GM18873 (cell line): Measurements from ENCODE around the gene LMO4.

Experiments used
- ATAC-seq: cut with Tn5 transposase; IDR thresholded peaks from one replicate; pipeline ENCODE4 v1.9.1; 2021; ENCODE audit warnings: mild to moderate bottlenecking, moderate library complexity, moderate number of reproducible peaks; ENCODE audit not compliant: unreplicated experiment, low FRiP score

LMO4 gene

DNA sequence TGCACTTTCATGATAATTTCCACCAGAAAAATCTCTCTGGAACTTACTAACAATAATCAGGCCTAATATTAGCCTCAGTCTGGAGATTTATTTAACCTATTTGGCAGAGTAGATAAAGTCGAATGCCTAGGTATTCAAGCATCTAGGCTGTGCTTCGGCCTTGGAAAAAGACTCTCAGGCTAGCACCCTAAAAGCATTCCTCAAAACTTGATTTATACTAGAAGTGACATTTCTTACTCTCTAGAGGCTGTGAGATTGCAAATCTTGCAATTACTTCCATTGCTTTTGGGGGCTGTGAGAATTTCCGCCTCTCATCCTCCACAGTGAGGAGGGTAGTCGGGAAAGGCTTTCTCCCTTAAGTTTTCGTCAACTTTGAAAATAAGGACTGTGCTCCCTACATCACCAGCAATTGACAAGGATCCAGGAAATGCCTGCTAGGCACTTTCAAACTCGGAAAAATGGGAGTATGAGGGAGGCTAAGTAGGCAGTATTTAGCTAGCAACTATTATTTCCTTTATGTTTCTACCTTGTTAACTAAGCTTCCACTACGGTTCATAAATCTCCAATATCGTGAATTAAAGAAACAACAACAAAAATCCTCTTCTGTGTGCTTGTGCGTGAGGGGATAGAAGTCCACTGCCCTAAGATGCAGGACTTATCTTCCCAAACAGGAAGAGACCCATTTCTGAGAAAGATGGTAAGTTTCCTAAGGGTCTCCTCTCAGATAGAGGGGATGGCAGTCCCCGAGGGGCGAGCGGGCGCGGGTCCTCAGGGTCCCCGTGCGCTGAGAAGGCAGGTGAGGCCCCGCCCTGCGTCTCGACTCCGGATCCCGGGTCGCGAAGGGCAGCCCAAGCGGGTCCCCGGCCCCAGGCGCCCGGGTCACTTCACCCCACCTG, 1.1 kb upstream of the LMO4 start:
- ATAC-seq = peak; percentile 0

DNA sequence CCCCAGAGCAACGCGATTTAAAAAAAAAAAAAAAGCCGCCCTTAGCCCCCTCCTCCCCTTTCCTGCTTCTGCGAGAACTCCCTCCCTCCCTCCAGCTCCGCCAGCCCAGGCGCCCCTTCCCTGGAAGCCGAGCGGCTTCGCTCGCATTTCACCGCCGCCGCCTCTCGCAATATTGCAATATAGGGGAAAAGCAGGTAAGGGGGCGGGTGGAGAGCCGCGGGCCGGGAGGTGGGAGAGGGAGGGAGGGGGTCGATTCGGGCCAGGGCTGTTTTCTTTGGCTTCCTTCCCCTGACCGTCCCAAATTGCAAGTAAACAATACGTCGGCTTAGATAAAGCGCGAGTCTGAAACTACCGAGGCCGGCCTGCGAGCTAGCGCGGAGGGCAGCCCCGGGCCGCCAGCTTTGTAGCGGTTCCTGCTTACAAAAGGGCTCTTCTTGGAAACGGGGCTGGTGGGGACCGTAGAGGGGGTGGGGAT, 408 bp downstream of the LMO4 start:
- ATAC-seq = no peak

GRCh38 chr1:87329526-87330056, 911 bp downstream of the LMO4 start:
- ATAC-seq = no peak

- no peak for ATAC-seq
Measured at GRCh38 chr1:87330057-87330884, 1.6 kb downstream of the LMO4 start.

DNA sequence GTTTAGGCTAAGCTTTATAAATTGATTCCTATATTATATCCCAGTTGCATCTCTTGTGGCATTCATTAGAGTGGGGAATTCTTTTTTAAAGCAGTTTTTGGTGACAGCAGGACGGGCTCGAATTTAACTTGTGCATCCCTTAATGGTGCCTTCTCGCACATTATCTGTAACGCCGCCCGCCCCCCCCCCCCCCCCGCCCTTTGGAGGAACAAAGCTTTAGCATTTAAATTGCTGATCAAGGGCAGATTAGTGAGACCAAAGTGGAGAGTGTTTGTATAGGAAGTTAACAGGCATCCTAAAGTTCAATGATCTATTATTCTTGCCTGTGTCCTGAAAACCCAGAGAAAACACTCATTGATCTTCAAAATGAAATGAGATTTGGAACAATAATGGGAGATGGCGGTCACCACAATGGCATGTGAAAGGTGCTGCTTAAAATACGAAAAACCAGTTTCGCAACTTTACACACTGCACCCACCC, 2.2 kb downstream of the LMO4 start:
- ATAC-seq = no peak

DNA sequence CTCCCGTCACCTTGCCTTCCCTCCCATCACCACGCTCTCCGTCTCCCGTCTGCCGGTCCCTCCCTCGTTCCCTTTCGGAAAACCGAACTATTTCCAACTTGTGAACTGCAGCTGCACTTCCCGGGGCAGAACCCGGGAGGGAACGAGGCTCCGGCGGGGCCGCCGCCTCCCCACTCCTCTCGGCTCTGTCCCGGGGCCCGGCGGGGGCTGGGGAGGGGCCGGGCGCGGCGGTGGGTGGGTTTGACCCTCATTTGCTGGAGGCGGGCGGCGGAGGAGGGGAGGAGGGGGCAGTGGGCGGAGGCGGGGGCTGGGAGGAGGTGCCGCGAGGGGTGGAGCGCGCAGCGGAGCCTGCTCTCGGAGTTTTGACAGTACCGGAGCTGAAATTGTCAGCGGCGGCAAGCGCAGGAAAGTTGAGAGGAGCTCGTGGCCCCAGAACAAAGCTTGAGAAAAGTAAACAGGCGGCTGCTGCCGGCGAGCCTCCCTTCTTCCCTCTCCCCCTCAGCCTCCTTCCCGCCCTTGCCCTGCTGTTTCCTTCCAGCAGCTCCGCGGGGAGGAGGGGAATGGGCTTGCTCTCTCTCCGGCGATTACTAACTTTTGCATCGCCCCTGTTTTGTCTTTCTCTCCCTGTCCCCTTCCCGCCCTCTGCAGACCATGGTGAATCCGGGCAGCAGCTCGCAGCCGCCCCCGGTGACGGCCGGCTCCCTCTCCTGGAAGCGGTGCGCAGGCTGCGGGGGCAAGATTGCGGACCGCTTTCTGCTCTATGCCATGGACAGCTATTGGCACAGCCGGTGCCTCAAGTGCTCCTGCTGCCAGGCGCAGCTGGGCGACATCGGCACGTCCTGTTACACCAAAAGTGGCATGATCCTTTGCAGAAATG, 2.9 kb downstream of the LMO4 start:
- ATAC-seq = no peak

DNA sequence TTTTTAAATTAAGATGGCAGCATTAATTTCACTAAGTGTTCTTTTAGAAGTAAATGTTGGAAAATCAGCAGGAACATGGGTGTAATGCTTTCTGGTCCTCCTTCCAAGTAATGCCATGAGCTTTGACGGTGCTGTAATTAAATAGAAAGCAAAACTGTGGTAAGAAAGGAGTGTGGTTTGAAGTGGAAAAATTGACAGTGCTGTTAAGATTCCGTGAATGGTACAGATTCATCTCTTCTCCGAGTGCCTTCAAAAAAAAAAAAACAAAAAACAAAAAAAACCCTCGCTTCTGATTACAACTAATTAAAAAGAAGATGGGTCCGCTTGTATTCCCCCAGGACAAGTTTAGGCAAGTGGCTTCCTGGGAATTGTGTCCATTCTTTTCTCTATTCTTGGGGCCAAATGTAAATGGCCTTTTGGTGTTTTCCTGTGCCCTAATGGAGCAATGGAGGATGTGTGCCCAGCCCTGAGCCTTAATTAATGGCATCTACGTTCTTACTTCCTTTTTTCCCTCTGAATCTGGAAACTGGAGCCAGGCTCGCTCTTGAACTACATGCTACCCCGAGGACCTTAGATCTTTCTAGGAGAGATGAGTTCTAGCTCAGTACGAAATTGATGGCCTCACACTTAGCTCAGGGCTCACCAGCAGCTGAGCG, 5.1 kb downstream of the LMO4 start:
- ATAC-seq = no peak

DNA sequence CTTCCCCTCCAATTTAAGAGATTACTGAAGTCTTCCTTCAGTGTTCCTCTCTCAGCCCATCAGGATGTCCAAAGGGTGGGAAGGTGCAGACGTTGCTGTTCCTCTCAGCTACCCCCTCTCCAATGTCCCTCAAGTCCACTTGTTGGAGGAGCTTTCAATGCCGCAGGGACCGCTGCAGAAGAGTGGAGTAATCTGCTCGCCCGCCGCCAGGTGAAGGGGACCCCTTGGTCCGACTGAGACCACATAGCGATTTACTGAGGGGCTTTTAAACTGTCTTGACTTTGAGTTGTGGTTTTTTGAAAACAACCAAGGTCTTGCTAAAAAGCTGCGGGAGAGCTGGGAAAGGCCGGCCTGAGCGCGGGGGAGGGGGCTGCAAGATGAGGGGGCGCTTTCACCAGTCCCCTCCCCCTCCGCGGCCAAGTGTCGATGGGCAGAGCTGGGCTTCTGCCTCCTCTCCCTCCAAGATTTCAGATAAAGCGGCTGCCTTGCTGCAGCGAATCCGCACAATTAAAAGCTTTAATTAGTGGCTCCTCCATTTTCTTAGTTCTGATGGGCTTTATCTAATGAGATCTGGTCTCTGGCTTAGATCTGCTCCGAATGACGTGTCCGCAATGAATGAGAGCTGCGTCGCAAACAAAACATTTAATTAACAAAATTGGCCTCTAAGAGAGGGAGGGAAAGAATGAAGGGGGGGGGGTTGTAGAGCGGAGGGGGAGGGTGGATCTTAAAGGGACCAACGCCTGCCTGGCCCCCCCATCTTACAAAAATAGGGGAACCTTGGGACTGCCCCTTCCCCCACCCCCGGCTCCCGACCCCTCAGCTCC, 5.9 kb downstream of the LMO4 start:
- ATAC-seq = no peak

DNA sequence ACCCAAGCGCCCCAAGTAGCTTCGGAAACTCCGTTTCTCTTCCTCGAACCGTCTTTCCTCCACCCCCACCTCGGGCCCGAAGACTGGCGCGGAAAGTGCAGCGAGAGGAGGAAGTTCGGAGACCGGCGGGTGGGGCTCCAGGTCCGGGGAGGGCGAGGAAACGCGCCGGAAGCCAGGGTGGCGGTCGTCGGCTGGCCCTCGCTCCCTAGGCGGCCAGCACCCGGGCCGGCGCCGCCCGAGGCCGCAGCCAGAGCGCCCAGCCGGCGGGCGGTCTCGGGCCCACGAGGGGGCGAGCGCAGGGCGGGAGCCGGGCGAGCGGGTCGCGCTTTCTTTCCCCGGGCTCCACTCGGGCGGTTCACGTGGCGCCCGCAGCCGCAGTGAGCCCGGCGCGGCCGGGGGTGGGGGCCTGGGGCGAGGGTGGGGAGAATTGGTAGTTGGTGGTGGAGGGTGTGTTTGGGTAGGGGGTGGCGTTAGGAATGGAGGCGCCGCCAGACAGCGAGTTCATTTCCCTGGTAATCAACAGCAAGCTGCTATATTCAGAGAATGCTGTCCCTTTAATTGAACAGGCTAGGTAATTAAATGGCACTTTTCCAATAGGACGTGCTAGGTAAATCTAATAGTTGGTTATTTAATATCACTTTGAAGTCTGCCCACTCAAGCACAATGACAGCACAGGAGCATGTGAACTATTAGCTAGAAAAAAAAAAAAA, 6.7 kb downstream of the LMO4 start:
- peak; percentile 34 for ATAC-seq

DNA sequence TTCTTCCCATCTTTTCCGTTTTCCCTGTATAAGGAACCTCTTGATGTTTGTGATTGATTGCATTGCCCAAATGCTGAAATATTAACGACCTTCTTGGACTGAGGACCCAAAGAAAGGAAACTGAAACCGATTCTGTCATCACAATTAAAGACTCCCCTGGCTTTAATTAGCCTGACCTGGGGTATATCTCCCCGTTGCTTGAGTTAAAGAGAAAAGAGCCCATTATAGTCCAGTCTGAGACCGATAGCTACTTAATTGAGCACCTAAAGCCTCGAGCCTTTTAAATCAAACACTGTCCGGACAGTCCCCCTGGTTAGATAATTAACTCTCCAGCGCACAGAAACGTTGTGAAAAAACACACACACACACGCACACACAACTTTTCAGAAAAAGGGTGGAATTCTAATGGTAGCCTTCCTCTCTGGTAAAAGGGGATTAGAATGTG, 8.0 kb downstream of the LMO4 start:
- no peak for ATAC-seq

DNA sequence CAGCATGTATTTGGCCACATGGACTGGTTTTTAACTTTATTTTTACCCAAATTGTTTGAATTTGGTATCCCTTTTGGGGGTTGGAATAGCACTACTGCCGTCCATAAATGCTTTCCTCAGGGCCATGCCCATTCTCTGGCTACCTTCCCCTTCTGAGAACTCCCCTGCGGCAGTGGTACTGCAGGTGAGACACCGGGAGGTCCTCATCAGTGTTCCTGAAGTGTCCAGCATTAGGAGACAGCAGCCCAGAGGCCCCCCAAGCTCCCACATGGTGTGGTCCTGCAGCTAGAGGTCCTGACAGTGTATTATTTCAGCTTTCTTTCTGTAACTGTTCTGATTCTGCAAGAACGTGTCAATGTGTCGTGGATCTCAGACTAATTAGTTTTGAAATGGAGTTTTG, 8.9 kb downstream of the LMO4 start:
- ATAC-seq = no peak

- ATAC-seq = no peak
Measured at GRCh38 chr1:87338566-87338965, 9.9 kb downstream of the LMO4 start.

DNA sequence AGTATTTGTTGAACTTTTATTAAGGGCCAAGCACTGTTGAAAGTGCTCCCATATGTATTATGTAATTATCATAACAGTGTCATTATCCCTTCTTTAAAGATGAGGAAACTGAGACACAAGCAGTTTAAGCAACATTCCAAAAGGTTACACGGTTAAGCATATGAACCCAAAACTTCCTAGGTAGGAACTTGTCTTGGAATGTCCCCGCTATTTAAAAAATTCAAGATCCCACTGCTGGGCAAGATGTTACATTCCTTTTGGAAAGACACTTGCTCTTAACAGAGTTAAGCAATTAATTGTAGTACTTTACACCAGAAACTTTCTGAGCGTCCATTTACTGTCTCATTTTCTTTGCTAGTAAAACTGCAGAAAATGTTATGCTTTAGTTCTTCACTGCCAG, 15.6 kb downstream of the LMO4 start:
- no peak for ATAC-seq

DNA sequence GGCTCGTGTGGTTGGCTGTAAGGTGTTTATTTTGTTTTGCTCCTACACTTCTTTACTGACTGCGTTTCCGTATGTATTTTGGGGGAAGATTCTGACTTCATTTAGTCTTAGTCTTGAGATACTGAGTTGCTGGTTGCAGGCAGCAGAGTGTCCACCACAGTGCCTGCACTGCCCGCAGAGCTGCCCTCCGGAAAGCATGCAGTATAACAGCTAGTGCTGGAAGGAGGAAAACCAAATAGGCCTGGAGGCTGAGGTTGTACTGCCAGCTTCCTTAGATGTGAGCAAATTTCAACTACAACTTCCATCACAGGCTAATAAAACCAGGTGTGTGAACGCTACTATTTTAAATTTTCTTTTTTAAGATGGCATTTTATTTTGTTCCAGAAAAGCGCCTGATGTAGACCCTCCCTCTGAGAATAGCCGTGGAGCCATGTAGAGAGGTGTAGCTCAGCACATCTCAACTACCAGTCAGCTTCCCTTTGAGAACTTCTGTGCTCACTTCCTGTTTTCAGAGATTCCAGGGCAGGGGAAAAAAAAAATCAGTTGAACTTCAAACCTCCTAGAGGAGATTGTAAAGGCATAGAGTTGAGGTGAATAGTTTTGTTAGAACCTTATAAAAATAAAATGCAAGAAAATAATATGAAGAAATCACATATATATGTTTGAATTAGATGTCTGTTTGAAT, 17.6 kb downstream of the LMO4 start:
- ATAC-seq = no peak

DNA sequence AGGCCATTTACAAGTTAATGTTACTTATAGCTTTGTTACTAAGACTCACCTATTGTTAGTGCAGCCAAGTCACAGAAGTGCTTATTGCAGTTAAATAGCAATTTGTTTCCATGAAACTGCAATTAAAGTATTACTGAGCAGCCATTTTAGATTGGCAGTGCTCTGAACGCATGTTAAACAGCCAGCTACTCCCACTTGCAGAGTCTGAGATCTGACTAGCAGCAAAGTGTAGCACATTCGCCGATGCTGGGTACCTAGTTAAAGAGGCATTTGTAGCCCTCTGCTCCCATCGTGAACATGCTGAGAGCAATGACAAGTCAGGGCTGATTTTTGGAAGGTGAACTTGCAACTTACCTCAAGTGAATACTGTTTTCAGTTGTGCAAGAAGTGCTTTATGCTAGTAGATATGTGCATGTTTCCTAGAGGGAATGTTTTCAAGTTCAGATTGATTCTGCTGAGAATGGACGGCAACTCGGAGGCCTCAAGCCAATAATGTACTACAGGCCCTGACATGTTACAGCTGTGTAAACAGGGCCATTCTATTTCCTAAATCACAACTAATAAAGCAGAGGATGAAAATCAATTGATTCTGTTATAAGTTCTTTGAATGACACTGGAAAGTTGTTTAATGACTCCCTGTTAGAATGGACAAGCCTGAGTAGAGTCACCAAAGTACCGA, 19.8 kb downstream of the LMO4 start:
- ATAC-seq = no peak

DNA sequence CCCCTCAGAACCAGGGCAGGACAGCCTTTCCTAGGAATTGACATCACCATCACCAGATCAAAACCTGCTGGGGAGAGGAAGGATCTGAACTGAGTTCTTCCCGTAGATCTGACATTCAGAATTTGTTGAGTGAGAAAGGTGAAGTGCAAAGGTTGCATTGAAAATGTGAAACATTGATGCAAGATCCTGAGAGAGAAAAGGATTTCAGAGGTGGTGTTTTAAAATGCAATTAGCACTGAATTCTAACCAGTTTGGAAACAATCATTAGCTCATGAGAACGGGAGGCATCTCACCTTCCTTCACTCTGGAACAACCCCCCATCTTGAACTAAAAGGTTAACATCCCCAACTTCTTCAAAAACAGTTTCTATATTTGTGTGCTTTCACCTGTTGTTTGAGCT, 20.4 kb downstream of the LMO4 start:
- no peak for ATAC-seq

GRCh38 chr1:87355894-87356293, 27.2 kb downstream of the LMO4 start:
- ATAC-seq = no peak
